HG02885 (cell line): Measurements from ENCODE around the gene HIBADH.
"Not testable (repeated sequence)": the region's sequence is repeated elsewhere in the genome, so short reads cannot be mapped to it uniquely, and the experiment has no call there.

Experiments used
- ATAC-seq: cut with Tn5 transposase; IDR thresholded peaks from one replicate; pipeline ENCODE4 v1.9.1; 2021; ENCODE audit warnings: mild to moderate bottlenecking; ENCODE audit not compliant: unreplicated experiment, poor library complexity

The HIBADH gene

DNA sequence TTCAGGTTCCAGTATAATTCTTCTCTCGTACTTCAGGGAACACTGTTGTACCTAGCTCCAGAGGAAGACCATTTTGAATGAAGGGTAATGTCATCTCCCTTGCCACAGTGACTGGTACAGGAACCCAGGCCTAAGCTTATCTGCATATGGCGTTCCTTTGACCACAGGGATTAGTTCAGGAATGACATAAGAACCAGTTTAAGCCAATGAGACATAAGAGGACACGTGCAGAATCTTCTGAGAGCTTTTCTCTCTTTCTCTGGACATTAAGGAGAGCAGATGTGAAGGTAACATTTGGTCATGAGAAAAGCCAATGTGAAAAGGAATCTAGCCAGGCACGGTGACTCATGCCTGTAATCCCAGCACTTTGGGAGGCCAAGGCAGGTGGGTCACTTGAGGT is 21.8 kb upstream of the HIBADH start:
- no peak for ATAC-seq

DNA sequence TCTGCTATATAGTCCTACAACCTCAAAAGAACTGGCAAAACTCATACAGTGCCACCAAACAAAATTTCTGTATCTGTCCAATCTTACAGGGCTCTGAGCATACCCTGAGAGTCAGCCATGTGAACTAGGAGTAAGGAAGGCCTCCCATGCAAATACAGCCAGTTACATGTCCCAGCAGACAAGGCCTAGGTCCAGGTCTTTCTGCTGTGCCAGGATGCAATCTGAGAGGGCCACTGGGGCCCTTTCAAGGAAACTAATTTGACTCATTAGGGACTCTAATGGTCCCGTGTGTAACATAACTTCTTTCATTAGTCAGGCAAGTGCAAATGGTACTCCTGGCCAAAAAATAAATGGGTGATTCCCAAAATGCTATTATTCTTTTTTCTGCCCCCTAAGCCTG is 17.9 kb upstream of the HIBADH start:
- ATAC-seq: no peak

DNA sequence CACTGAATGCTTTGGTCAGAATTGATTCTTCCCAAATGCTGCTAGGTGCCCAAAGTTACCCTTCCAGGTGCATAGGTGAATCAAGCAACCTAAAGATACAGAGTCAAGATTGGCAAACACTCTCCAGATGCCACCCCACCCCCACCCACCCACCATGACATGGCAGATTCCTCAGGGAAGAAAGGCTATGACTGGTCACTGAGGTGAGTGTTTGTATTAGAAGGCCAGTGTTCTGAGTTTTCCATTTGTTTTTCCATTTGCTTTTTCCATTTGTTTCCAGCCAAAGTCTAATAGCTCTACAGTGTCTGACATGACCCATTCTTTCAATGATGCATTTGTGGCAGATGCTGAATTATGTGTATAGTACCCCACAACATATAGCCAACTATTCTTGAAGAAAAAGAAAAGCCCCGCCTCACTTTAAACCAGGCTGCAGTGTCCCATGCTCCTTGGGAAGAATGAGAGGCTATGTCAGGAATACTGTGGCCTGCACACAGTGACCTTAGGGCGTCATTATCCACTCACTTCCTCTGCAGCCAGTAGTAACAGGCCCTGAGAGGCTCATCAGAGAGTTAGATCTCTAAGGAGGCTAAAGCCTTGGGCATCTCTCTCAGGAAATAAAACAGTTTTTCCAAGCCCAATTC is 16.1 kb upstream of the HIBADH start:
- no peak for ATAC-seq

DNA sequence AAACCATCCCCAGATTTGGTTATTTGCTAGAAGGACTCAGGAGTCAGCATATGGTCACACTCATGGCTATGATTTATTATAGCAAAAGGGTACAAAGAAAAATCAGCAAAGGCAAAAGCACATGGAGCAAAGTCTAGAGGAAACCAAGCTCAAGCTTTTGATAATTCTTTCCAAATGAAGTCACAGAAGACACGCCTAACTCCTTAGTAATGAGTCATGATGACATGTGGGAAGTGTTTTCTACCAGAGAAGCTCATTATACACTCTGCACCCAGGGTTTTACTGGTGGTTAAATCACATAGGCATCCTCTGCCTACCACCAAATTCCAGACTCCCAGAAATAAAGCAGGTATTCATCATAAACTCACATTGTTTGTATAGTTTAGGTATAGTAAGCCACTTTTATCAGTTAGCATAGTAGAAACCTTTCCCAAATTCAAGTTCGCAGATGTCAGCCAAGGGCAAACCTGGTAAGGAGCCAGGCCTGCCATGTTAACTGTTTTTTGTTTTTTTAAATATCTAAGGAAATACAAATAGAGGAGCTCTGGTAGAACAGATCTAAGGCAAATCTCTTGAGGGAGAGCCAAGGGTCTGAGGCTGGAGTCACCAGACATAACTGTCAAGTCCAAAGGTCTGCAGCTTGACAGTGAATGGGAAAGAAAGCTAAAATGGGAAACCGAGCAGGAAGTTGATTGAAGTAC is 15.4 kb upstream of the HIBADH start:
- ATAC-seq: no peak

DNA sequence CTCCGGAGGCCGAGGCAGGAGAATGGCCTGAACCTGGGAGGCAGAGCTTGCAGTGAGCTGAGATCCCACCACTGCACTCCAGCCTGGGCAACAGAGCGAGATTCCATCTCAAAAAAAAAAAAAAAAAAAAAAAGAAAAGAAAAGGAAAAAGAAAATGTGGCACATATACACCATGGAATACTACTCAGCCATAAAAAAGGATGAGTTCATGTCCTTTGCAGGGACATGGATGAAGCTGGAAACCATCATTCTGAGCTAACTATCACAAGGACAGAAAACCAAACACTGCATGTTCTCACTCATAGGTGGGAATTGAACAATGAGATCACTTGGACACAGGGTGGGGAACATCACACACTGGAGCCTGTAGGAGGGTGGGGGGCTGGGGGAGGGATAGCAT is 11.4 kb upstream of the HIBADH start:
- ATAC-seq: not testable (repeated sequence)

DNA sequence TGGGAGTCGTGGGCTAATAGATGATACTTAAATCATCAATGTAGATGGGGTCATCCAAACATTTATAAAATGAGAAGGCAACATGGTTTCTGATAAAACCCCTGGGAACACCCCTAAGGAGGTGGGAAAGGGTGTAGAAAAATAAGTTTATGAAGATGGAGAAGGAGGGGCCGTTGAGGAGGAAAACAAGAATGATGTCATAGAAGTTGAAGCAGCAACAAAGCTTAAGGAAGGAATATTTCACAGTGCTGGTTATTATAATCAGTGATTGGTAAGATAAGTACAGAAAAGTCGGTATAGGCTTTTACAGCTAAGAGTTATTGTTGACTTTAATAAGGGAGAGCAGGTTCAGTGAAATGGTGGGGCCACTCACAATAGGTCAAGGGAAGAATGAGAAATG is 9.0 kb upstream of the HIBADH start:
- no peak for ATAC-seq

DNA sequence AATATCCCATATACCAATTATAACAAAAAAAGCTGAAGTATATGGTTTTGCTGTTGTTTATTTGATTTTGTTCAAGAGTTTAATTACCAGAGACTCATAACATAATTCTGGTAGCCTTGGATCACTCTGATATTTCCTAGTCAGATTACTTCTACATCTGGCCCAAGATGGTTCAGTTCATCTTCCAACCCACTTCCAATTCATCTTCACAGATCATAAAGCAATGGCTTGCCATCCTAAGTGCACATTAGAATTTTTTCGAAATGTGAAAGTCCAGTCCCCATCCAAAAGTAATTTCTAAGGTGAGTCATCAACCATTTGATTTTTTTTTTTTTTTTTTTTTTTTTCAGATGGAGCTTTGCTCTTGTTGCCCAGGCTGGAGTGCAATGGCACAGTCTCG is 8.0 kb upstream of the HIBADH start:
- no peak for ATAC-seq

DNA sequence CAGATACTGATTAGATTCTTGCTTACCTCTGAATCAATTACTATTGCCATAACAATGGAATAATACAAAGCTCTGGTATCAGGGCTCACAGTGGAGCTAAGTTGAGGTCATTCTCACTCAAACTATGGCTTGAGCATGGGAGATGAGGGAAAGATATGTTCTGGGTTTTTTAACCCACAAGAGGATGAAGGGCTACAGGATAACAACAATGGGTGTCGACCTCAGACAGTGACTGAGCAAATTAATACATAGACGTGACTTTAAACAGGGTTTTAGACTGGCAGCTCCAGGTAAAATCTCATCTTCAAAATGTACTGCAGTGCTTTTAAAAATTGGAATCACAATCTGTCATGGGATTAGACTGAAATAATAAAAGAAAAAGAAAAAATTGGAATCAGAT is 7.5 kb upstream of the HIBADH start:
- ATAC-seq: no peak

DNA sequence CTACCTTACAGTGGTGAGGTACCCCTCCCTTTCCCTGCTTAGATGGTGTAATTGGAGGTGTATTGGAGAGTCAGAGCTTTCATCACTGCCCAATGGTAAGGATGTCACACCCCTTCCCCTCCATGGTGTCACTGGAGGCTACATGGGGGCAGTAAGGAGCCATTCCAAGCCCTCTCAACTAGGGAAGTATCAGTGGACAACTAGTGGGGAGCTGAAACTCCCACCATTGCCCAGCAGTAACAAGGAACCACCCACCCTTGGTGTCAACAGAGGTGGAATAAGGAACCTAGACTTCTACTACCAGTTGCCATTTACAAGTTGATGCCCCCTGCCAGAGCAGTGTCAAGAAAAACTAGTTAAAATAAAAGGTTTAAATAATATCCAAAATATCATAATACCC is 2.8 kb upstream of the HIBADH start:
- ATAC-seq: no peak

DNA sequence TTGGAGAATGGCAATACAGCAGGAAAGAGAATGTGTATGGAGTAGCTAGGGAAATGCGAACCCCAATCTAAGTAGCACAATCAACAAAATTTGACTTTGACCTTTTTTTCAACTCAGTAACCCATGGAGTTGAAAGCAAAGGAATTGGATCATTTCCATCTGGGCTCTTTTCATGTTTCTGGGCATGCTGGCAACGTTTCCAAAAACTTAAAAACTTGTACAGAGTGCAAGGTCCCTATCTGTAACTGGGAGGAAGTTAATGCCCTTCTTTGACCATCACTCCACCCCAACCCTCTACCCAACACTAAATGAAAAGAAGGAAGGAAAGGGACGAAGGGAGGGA is 1.3 kb upstream of the HIBADH start:
- ATAC-seq: no peak

DNA sequence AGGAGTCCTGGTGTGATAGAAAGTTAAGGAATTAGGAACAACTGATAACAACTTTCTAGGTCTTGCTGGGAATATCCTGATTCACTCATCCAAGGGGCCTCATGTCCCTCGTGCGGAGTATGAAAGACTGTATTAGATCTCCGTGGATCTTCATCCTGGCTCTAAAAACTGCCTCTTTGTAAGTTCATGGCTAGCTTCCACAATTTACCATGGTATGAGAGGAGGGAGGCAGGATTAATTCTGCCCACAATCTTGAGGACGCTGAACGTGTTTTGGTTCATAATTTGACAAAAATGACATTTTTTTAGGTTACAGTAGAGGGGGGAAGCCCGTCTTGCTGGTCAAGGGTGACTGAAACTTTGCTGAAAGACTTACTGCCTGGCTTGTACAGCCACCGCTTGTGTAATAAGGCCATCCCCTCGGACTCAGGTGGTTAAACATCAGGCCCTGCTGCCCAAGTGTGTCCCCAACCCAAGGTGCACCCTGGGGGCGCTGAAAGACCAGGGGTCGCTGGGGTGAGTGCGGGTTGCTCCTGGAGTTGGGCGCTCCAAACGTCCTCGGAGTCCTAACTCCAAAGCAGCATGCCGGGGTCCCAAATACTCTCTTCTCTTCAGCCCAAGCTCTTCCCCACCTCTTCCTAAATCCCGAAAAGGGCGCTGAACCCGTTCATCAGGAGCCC is 733 bp downstream of the HIBADH start:
- no peak for ATAC-seq

DNA sequence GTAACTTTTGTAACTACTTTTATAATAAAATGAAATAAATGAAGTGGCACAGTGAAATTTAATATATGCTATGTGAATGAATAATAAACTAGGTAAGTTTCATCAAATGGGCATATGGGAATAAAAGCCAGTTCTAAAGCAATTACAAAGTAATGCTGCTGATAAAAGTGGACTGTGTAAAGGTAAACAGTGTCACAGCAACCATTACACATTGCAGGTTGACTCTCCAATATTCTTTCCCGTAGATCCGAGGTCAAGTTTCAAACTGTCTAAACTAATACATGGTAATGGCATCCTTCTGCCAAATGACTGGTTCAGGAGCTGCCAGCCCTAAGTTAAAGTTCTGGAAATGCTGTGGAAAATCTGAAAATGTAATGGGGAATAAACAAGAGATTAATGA is 6.0 kb downstream of the HIBADH start:
- ATAC-seq: no peak

DNA sequence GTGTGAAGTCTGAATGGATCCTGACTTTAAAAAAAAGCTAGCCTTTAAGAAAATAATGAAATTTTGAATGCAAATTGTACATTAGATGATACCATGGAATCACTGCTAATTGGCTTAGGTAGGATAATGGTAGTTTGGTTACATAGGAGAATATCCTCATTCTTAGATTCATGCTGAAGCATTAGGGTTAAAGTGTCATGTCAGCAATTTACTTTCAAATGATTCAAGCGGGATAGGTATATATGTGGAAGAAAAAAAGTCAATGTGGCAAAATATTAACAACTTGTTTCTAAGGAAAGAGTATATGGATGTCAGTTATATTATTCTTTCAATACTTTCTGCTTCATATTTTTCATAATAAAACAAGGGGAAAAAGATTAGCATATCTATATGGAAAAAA is 7.5 kb downstream of the HIBADH start:
- ATAC-seq: no peak

DNA sequence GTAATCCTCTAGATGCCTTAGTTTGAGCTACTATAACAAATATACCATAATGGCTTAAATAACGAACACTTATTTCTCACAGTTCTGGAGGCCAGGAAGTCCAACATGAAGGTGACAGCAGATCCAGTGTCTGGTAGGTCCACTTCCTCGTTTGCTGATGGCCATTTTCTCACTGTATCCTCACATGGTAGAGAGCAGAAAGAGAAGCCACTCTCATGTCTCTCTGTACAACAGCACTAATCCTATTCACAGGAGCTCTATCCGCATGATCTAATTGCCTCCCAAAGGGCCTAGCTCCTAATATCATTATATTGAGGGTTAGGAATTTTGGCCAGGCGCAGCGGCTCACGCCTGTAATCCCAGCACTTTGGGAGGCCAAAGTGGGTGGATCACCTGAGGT is 10.2 kb downstream of the HIBADH start:
- ATAC-seq: no peak

DNA sequence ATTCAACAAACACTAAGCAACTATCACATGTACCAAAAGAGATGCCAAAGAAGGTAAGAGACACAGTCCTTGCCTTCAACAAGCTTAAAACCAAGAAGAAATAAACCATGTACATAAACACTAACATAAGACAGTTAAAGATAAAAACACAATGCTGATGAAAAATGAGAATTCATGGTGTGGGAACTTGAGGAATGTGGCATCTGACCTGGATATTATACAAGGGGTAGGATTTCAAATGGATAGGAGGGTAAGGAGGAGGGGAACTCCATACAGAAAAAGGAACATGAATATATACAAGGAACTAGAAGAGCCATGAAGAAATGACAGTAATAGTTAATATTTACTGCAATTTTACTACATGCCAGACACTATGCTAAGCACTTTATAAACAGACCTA is 11.0 kb downstream of the HIBADH start:
- ATAC-seq: no peak

DNA sequence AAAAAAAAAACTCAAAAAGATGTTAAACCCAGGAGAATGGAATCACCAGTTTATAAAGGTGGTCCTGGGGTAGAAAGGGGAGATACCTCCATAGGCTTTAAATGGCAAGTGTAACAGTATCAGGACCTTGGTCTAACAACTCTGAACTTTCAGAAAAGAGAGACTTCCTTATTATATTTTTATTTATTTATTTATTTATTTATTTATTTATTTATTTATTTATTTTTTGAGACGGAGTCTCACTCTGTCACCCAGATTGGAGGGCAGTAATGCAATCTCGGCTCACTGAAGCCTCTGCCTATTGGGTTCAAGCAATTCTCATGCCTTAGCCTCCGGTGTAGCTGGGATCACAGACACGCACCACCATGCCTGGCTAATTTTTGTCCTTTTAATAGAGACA is 12.4 kb downstream of the HIBADH start:
- ATAC-seq: no peak

DNA sequence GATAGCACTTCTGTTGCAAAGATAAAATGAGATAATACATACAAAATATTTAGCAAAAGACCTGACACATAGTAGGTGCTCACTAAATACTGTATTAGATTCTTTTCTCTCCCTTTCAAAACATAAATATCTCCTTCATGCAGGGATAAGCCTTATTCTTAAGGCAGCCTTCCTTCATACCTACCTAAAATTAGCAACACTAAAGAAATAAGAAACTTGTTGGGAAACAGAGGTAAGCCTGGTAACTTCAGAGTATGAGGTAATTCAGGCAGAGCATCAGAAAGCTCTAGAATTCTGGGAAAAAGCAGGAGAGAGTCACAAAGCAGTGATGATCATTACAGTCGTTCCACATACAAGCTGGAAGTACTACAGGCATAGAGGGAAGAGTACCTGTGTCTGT is 15.2 kb downstream of the HIBADH start:
- ATAC-seq: no peak

DNA sequence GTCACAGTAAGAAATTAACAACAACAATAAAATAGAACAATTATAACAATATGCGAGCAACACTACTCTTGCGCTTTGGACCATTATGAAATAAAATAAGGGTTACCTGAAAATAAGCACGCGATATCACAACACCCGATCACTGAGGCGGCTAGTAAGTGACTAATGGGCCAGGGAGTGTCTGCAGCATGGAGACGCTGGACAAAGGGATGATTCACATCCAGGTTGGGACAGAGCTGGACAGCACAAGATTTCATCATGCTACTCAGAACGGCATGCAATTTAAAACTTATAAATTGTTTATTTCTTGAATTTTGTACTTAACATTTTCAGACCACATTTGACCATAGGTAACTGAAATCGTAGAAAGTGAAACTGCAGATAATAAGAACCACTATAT is 15.6 kb downstream of the HIBADH start:
- ATAC-seq: no peak

DNA sequence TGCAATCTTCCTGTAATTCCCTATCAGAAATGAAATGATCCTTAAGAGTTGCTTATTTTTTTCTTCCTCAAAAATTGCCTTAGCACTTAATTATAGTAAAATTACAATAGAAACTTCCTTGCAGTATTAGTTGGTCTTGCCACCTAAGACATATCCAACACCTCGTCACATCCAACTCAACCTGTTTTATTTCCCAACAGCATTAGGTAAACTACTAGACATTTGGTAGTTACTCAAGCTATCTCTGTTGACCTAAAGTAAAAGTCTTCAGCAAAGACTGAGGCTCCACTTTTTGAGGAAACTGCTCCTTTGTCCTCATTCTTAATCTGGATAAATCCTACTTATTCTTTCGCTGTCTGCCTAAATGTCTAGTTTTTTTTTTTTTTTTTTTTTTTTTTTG is 20.4 kb downstream of the HIBADH start:
- no peak for ATAC-seq

DNA sequence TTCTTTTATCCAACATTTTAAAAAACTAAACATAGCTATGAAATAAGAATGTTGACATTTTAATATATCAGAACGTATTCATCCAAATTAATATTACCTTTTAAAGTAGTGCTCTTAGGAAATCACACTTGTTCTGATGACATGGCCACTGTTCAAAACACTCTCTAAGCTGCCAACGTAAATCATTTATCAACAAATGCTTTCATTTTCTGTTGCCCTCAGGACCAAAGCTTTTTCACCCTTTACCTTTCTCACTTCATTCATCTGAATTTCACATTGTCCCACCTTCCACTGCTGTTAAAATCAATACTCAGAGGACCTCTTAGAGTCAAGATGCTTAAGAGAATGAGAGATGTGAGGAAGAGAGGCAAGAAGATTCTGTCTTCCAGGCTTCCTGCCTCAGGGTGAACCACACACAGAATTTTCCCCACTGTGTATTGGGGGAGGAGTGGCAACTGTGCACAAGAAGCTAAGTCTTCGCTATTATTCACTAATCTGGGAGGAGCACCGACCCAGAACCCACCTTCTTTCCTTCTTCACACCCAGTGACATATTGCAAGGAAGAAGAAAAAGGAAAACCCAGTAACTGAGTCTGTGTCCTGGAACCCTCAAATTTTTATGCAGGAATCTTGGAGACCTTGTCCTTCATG is 21.0 kb downstream of the HIBADH start:
- ATAC-seq: no peak

DNA sequence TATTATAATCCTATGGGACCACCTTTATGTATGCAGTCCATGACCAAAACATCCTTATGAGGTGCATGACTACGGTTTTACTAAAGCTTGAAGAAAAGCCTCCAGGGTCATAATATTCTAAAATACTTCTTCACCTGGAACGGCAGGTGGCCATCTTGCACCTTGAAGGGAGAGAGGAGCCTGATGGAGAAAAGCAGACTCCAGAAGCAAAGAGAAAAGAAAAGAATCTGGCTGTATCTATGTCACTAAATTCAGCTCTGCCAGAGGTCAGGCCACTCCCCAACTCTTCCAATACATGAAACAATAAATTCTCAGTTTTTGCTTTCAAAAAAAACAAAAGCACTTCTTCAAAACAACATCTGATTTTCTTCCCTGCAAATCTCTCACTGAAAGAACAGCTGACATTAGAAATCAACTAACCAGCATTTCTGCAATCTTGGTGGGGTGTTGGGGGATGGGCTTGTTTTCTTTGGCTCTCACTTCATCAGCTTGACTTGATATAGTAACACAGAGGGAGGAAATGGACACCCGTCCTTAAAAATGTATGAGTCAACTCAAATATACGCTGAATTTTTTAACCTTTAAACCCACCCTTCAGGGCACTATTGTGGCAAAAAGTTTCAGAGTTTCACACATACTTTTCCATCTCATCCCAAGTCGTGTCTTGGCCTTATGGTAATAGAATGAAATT is 21.7 kb downstream of the HIBADH start:
- no peak for ATAC-seq
